Central memory CD8-positive, alpha-beta T cell (primary cell): Measurements from ENCODE around the gene PAX5.

ENCODE experiments used
- ATAC-seq: fragments of 150-1000 bp; cut with Tn5 transposase; replicated peaks from 2 replicates; pipeline ENCODE4 v1.10.0; 2022; ENCODE audit warnings: mild to moderate bottlenecking, moderate FRiP score, moderate number of reproducible peaks; ENCODE audit not compliant: poor library complexity, severe bottlenecking; ENCODE audit errors: extremely low read depth
- DNase-seq, 2 donors: peaks; one replicate each; pipeline ENCODE4 v3.0.0; 2021; ENCODE audit warnings: low spot score in 2 of 2
- H3K27ac Mint-ChIP-seq: one replicate; pipeline ENCODE4 v1.8.0; 2022; ENCODE audit warnings: low read depth, mild to moderate bottlenecking, moderate library complexity, mixed read lengths
- H3K27me3 Mint-ChIP-seq: one replicate; pipeline ENCODE4 v1.8.0; 2022; ENCODE audit warnings: mixed read lengths
- H3K36me3 Mint-ChIP-seq: one replicate; pipeline ENCODE4 v1.8.0; 2022; ENCODE audit warnings: mild to moderate bottlenecking, moderate library complexity, mixed read lengths; ENCODE audit not compliant: insufficient read depth
- H3K4me1 Mint-ChIP-seq: one replicate; pipeline ENCODE4 v1.8.0; 2022; ENCODE audit warnings: mixed read lengths
- H3K4me3 Mint-ChIP-seq: one replicate; pipeline ENCODE4 v1.8.0; 2022; ENCODE audit warnings: mild to moderate bottlenecking, moderate library complexity, mixed read lengths
- H3K9me3 Mint-ChIP-seq: one replicate; pipeline ENCODE4 v1.8.0; 2022; ENCODE audit warnings: mixed read lengths

The PAX5 gene

DNA sequence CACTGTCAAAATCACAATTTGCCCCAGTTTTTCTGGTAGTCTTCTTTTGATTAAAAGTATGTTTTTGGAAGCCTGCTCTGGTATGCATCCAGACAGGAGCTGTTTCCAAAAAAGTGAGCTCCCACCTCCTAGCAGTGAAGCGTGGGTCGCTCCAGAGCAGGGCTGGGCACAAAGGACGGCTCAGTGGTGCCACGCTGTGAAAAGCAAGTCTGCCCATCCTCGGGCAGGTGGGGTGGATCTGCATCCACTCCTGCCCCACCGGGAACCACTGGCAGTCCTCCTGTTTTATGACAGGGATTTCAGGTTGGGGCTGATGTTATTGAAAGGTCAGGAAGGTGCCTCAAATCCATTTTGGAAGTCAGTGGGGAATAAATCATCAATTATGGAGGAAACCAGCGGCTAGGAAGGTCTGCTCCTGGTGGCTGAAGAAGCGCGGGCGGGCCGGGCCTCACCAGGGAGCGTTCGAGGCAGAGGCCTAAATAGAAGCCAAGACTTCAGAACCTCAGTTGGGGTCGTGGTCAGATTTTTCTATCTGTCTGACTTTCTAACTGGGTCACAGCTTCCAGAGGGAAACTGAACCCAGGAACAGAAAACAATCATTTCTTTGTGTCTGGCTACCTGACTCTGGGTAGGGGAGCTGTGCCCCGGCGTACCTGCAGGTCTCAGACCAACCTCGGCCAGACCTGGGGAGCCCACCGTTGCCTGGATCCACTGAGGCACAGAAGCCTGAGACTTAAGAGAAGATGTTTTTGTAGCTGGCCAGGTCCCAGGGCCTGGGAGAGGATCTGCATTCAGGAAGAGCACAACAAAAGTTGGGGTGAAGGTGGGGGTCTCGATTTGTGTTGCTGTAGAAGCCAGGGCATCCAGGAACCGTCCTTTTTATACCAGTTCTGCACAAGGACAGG, 168.1 kb downstream of the PAX5 start:
- H3K27me3 Mint-ChIP-seq, result peaks cover 47% of the 10 kb centered on the region
- no peaks in the 10 kb centered on the region for H3K9me3 Mint-ChIP-seq
- H3K4me3 Mint-ChIP-seq, result no peak overlapping the region
- no peaks in the 10 kb centered on the region for H3K36me3 Mint-ChIP-seq
- DNase-seq (no peak), ATAC-seq (no peak)
- H3K27ac Mint-ChIP-seq, result no peak overlapping the region
- H3K4me1 Mint-ChIP-seq, result no peaks in the 10 kb centered on the region

DNA sequence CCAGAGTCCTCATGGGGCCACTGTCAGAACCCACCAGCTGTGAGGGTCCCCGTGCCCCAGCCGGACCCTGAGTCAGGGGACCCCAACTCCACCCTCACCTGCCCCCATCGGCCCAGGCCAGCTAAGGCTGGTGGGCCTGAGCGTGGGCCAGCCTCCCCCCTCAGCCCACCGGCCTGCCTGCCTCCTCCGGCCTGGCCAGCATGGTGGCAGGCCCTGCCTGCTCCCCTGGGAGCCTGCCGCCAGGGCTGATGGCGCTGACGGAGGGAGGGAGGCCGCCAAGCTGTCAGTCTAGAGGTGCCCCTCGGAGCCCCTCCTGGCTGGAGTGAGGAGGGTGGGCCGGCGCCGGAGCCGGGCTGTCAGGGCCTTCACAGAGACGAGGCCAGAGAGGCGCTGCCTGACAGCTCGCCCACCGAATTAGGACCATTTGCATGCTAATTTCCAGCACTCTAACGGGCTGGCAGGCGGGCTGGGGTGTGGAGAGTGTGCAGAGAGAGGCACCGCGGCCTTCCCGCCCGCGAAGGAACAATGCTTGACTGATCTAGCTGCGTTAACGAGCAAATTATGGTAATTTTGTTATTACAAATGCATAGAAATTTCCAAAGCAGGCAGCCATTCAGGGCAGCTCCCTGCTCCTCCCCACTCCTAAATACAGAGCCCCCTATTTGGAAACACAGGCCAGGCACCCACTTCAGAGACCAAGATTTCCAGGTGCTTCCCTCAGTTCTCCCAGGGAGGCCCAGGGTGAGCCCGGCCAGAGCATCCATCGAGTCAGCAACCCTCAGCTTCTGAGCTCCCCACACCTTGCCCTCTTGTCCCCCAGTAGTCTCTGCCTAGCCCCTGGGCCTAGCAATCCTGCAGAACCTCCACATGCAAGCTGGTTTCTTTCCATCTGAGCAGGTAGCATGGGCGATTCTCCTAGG, 169.3 kb downstream of the PAX5 start:
- Mint-ChIP-seq H3K27me3 (peaks cover 53% of the 10 kb centered on the region), H3K4me1 (no peaks in the 10 kb centered on the region), H3K9me3 (no peaks in the 10 kb centered on the region), H3K36me3 (no peaks in the 10 kb centered on the region), H3K4me3 (no peak overlapping the region), H3K27ac (no peak overlapping the region)
- ATAC-seq, result no peak
- DNase-seq, result no peak

DNA sequence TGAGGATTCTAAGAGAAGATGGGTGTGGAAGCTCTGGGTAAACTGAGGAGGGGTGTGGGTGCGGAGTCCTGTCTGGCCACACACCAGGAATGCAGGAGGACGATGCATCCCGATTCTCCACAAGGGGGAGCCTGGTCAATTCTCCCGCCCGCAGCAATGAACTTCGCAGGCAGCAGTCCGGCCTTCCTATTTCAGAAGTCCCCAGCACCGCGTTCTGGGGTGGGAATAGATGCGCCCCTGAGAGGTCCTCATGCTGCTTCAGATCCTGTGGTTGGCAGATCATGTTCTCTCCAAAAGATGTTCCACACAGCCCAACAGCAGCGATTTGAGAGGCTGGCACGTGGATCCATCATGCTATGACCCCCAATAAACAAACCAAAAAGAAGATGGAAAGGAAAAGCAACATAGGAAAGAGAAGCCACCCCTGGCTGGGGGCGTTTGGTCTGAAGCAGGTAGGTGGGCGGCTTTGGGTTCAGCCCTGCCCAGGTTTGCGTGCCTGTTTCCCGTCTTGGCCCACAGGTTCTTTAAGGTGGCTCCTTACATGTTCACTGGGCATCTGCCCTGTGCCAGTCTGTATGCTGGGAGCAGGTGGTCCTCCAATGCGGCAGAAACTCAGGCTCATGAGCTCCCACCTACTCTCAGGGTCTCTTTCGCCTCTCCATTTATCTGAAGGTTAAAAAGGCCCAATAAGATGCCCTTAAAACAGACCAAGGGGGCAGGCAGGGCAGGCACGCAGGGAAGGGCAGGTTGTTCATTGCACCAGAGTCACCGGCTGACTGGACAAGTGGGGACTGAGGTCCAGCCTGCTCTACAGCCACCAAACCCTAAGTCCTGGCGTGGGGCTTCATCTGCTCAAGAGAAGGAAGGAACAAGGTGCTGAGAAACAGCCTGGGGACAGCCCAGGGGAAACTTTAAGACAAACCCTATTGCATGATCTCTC, 171.6 kb downstream of the PAX5 start:
- ATAC-seq, result no peak
- Mint-ChIP-seq H3K27ac (no peak overlapping the region), H3K9me3 (no peaks in the 10 kb centered on the region), H3K4me1 (no peaks in the 10 kb centered on the region), H3K36me3 (peaks cover 3% of the 10 kb centered on the region), H3K4me3 (no peak overlapping the region), H3K27me3 (peaks cover 53% of the 10 kb centered on the region)
- DNase-seq, result no peak

GRCh38 chr9:36861528-36862205, 172.4 kb downstream of the PAX5 start:
- H3K4me3 Mint-ChIP-seq, result no peak overlapping the region
- peaks cover 3% of the 10 kb centered on the region for H3K36me3 Mint-ChIP-seq
- H3K27me3 Mint-ChIP-seq, result peaks cover 45% of the 10 kb centered on the region
- H3K27ac Mint-ChIP-seq, result no peak overlapping the region
- H3K4me1 Mint-ChIP-seq, result no peaks in the 10 kb centered on the region
- no peaks in the 10 kb centered on the region for H3K9me3 Mint-ChIP-seq
- no peak for DNase-seq
- ATAC-seq, result no peak

- ATAC-seq (no peak), DNase-seq (no peak)
- H3K4me3 Mint-ChIP-seq, result no peak overlapping the region
- H3K27ac Mint-ChIP-seq, result no peak overlapping the region
- H3K36me3 Mint-ChIP-seq, result peaks cover 3% of the 10 kb centered on the region
- H3K4me1 Mint-ChIP-seq, result peaks cover 10% of the 10 kb centered on the region
- H3K27me3 Mint-ChIP-seq, result peaks cover 32% of the 10 kb centered on the region
- no peaks in the 10 kb centered on the region for H3K9me3 Mint-ChIP-seq
Observed at GRCh38 chr9:36858805-36859375, 175.2 kb downstream of the PAX5 start.

- Mint-ChIP-seq H3K27ac (no peak overlapping the region), H3K9me3 (no peaks in the 10 kb centered on the region), H3K36me3 (peaks cover 3% of the 10 kb centered on the region), H3K27me3 (peaks cover 13% of the 10 kb centered on the region), H3K4me3 (no peak overlapping the region), H3K4me1 (peaks cover 10% of the 10 kb centered on the region)
- DNase-seq (peak in 1 of 2 donors; percentile 21), ATAC-seq (peak; percentile 65)
Observed at GRCh38 chr9:36855448-36856315, 178.4 kb downstream of the PAX5 start.

DNA sequence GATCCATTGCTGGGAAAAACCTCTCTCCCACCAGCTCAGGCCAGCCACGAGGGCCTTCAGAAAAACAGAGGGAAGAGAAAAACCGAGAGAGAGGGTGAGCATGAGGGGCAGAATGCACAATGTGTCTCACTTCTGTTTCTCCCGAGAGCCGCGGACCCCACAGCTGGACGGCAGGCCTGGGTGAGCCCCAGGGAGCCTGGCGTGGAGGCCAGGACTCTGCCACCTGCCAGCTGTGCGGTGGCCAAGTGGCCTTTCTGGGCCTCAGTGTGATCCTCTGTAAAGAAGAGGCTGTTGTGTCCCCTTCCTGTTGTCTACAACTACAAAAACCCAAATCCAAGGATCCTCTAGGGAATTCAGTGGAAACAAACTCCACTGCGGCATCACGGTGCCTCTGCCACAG, 179.3 kb downstream of the PAX5 start:
- H3K36me3 Mint-ChIP-seq, result peaks cover 3% of the 10 kb centered on the region
- H3K27me3 Mint-ChIP-seq, result peaks cover 10% of the 10 kb centered on the region
- H3K27ac Mint-ChIP-seq, result no peak overlapping the region
- no peak for ATAC-seq
- no peak for DNase-seq
- peaks cover 10% of the 10 kb centered on the region for H3K4me1 Mint-ChIP-seq
- no peaks in the 10 kb centered on the region for H3K9me3 Mint-ChIP-seq
- no peak overlapping the region for H3K4me3 Mint-ChIP-seq

- Mint-ChIP-seq H3K9me3 (no peaks in the 10 kb centered on the region), H3K4me1 (peaks cover 10% of the 10 kb centered on the region), H3K27ac (no peak overlapping the region), H3K27me3 (peaks cover 9% of the 10 kb centered on the region), H3K36me3 (peaks cover 2% of the 10 kb centered on the region), H3K4me3 (no peak overlapping the region)
- ATAC-seq, result no peak
- DNase-seq, result no peak
Observed at GRCh38 chr9:36854034-36854433, 180.0 kb downstream of the PAX5 start.

DNA sequence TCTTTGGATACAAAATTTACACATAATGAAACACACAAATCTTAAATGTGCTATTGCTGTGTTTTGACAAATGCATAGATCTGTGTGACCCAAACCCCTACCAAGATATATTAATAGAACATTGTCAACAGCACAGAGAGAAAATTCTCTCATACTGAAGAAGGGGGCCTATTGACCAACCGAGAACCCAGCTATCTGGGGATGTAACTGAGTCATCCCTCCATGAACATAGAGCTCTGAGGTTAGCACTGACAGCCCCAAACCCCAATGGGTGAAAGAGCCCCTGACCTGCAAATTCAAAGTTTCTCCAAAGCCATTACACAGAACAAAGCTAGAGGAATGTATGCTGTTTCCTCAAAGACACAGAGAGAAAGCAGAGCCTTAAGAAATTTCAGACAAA, 180.8 kb downstream of the PAX5 start:
- Mint-ChIP-seq H3K4me3 (no peak overlapping the region), H3K9me3 (no peaks in the 10 kb centered on the region), H3K36me3 (no peaks in the 10 kb centered on the region), H3K27me3 (peaks cover 15% of the 10 kb centered on the region), H3K27ac (no peak overlapping the region), H3K4me1 (peaks cover 10% of the 10 kb centered on the region)
- no peak for ATAC-seq
- no peak for DNase-seq

DNA sequence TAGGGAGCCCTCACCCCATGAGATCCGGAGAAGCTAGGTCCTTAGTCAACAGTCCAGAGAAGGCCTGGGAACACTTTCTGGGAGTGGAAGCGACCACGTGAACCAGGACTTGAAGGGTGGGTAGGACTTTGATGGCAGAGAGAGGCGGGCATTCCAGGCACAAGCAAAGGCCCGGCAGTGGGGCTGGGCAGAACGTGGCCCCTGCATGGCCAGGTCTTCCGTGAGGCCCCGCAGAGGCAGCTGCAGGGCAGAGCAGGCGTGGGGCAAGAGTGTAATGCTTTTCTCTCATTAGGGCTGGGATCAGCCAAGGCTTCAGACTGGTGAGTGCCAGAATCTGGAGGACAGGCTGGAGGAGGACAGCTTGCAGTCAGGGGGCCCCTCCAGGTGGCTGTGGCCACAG, 184.1 kb downstream of the PAX5 start:
- ATAC-seq (no peak), DNase-seq (no peak)
- Mint-ChIP-seq H3K4me1 (no peaks in the 10 kb centered on the region), H3K27me3 (peaks cover 26% of the 10 kb centered on the region), H3K27ac (no peak overlapping the region), H3K4me3 (no peak overlapping the region), H3K9me3 (no peaks in the 10 kb centered on the region), H3K36me3 (no peaks in the 10 kb centered on the region)

- H3K36me3 Mint-ChIP-seq, result no peaks in the 10 kb centered on the region
- DNase-seq (no peak), ATAC-seq (no peak)
- H3K9me3 Mint-ChIP-seq, result no peaks in the 10 kb centered on the region
- no peaks in the 10 kb centered on the region for H3K4me1 Mint-ChIP-seq
- H3K4me3 Mint-ChIP-seq, result no peak overlapping the region
- no peak overlapping the region for H3K27ac Mint-ChIP-seq
- peaks cover 26% of the 10 kb centered on the region for H3K27me3 Mint-ChIP-seq
Observed at GRCh38 chr9:36848946-36849345, 185.1 kb downstream of the PAX5 start.
